Measurements from ENCODE around the gene RAB11FIP4.
"Not testable (repeated sequence)": the region's sequence is repeated elsewhere in the genome, so short reads cannot be mapped to it uniquely, and the experiment has no call there.

RAB11FIP4 gene

GRCh38 chr17:31433811-31434726 is 42.6 kb downstream of the RAB11FIP4 start:
- DNase-seq: no peak

GRCh38 chr17:31434727-31435050 is 43.2 kb downstream of the RAB11FIP4 start:
- no peak for DNase-seq

GRCh38 chr17:31435581-31435980 is 44.1 kb downstream of the RAB11FIP4 start:
- DNase-seq: no peak

- no peak for DNase-seq
Observed at GRCh38 chr17:31437720-31438400, 46.4 kb downstream of the RAB11FIP4 start.

- no peak for DNase-seq
Observed at GRCh38 chr17:31439716-31440115, 48.2 kb downstream of the RAB11FIP4 start.

- DNase-seq: no peak
Observed at GRCh38 chr17:31442276-31442675, 50.8 kb downstream of the RAB11FIP4 start.

- DNase-seq: not testable (repeated sequence)
Observed at GRCh38 chr17:31442856-31443255, 51.4 kb downstream of the RAB11FIP4 start.

- DNase-seq: no peak
Observed at GRCh38 chr17:31443386-31443785, 51.9 kb downstream of the RAB11FIP4 start.

- no peak for DNase-seq
Observed at GRCh38 chr17:31444026-31444425, 52.6 kb downstream of the RAB11FIP4 start.

GRCh38 chr17:31446195-31446967 is 54.9 kb downstream of the RAB11FIP4 start:
- DNase-seq: no peak

GRCh38 chr17:31448467-31449077 is 57.1 kb downstream of the RAB11FIP4 start:
- no peak for DNase-seq

GRCh38 chr17:31449111-31449510 is 57.6 kb downstream of the RAB11FIP4 start:
- DNase-seq: no peak

GRCh38 chr17:31449746-31450145 is 58.3 kb downstream of the RAB11FIP4 start:
- DNase-seq: no peak

- no peak for DNase-seq
Observed at GRCh38 chr17:31452101-31452500, 60.6 kb downstream of the RAB11FIP4 start.

GRCh38 chr17:31452561-31453110 is 61.2 kb downstream of the RAB11FIP4 start:
- DNase-seq: no peak

- DNase-seq: no peak
Observed at GRCh38 chr17:31453896-31454295, 62.4 kb downstream of the RAB11FIP4 start.

- no peak for DNase-seq
Observed at GRCh38 chr17:31456814-31457213, 65.3 kb downstream of the RAB11FIP4 start.

- no peak for DNase-seq
Observed at GRCh38 chr17:31457391-31458234, 66.1 kb downstream of the RAB11FIP4 start.

GRCh38 chr17:31458829-31459228 is 67.4 kb downstream of the RAB11FIP4 start:
- no peak for DNase-seq

GRCh38 chr17:31459716-31460115 is 68.2 kb downstream of the RAB11FIP4 start:
- no peak for DNase-seq

- DNase-seq: no peak
Observed at GRCh38 chr17:31460226-31460721, 68.8 kb downstream of the RAB11FIP4 start.

All from T-helper 9 cell (primary cell).